ENCODE results near the gene ARHGAP8.

The ARHGAP8 gene

DNA sequence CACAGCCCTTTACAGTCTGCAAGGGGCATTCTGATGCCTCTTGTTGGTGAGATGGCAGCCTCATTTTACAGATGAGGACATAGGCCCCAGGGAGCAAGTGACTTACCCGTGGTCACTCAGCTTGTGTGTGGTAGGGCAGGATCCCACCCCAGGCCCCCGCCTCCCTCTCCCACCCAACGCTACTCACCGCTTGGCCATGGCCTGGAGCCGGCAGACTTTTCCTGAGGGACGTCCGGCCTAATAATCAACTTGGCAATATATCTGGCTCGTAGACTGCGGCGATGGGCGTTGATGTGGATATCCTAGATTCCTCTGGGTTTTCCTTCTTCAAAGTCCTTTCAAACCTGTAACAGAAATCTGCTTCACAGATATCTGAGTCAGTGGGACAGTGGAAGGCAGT, 57.1 kb downstream of the ARHGAP8 start:
- in situ Hi-C loops (cut with MboI; ENCODE audit: low pct_unique_long_range_greater_than_20kb, low sequenced_read_pairs, unreplicated experiment), result no loop called here
- DNase-seq (ENCODE audit: low spot score), result no peak
- TF ChIP-seq, protein P1, sequence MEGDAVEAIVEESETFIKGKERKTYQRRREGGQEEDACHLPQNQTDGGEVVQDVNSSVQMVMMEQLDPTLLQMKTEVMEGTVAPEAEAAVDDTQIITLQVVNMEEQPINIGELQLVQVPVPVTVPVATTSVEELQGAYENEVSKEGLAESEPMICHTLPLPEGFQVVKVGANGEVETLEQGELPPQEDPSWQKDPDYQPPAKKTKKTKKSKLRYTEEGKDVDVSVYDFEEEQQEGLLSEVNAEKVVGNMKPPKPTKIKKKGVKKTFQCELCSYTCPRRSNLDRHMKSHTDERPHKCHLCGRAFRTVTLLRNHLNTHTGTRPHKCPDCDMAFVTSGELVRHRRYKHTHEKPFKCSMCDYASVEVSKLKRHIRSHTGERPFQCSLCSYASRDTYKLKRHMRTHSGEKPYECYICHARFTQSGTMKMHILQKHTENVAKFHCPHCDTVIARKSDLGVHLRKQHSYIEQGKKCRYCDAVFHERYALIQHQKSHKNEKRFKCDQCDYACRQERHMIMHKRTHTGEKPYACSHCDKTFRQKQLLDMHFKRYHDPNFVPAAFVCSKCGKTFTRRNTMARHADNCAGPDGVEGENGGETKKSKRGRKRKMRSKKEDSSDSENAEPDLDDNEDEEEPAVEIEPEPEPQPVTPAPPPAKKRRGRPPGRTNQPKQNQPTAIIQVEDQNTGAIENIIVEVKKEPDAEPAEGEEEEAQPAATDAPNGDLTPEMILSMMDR (IDR thresholded peaks at IDR 0.05; ENCODE audit: extremely low read depth, insufficient read depth, missing control alignments), result no peak

DNA sequence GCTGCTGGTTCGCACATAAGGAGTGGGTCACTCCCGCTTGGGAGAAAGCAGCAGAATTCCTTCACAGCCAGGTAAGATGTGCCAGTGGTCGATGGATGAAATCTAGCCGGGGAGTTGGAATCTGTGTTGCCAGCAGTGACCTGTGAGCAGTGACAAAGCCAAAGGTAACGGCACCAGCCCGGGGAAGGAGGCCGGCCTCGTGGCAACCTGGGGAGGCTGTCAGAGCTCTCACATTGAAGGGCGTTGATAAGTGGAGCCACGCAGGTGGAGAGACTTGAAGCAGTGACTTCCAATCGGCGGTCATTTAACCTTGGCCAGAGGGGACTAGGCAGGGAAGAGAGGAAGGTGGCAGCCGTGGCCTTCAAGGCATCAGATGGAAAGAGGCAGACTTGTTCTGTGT, 58.8 kb downstream of the ARHGAP8 start:
- TF ChIP-seq, protein P1 (IDR thresholded peaks at IDR 0.05; ENCODE audit: extremely low read depth, insufficient read depth, missing control alignments), result no peak
- in situ Hi-C loops (cut with MboI; ENCODE audit: low pct_unique_long_range_greater_than_20kb, low sequenced_read_pairs, unreplicated experiment), result no loop called here
- DNase-seq (ENCODE audit: low spot score), result no peak

DNA sequence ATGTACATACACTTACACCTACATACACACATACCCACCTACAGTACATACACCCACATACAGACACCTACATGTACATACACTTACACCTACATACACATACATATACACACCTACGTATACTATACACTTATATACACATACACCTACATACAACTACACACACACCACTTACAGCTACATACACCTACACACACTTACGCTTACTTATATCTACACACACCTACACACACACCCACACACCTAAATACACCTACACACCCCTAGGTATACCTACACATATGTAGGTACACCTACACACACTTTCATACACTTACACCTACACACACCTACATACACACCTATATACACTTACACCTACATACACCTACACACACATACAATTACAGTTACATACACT, 61.0 kb downstream of the ARHGAP8 start:
- no peak for DNase-seq (ENCODE audit: low spot score)
- in situ Hi-C loops (cut with MboI; ENCODE audit: low pct_unique_long_range_greater_than_20kb, low sequenced_read_pairs, unreplicated experiment), result no loop called here
- TF ChIP-seq, protein P1 (IDR thresholded peaks at IDR 0.05; ENCODE audit: extremely low read depth, insufficient read depth, missing control alignments), result no peak

- TF ChIP-seq, protein P1 (IDR thresholded peaks at IDR 0.05; ENCODE audit: extremely low read depth, insufficient read depth, missing control alignments), result no peak
- DNase-seq (ENCODE audit: low spot score), result no peak
- in situ Hi-C loops (cut with MboI; ENCODE audit: low pct_unique_long_range_greater_than_20kb, low sequenced_read_pairs, unreplicated experiment), result no loop called here
Measured at GRCh38 chr22:44814266-44815098, 62.1 kb downstream of the ARHGAP8 start.

- TF ChIP-seq, protein P1 (IDR thresholded peaks at IDR 0.05; ENCODE audit: extremely low read depth, insufficient read depth, missing control alignments), result no peak
Measured at GRCh38 chr22:44815099-44816070, 63.0 kb downstream of the ARHGAP8 start.

GRCh38 chr22:44816141-44816540, 63.8 kb downstream of the ARHGAP8 start:
- in situ Hi-C loops (cut with MboI; ENCODE audit: low pct_unique_long_range_greater_than_20kb, low sequenced_read_pairs, unreplicated experiment), result no loop called here
- TF ChIP-seq, protein P1 (IDR thresholded peaks at IDR 0.05; ENCODE audit: extremely low read depth, insufficient read depth, missing control alignments), result no peak
- DNase-seq (ENCODE audit: low spot score), result no peak

More at GRCh38 chr22:44815099-44816070, 63.0 kb downstream of the ARHGAP8 start:
- DNase-seq (ENCODE audit: low spot score), result no peak
- in situ Hi-C loops (cut with MboI; ENCODE audit: low pct_unique_long_range_greater_than_20kb, low sequenced_read_pairs, unreplicated experiment), result no loop called here
